ENCODE results near the gene CNN2. TPM values are rescaled to one million over a fixed set of nuclear protein-coding genes. Genes with fewer than 3 reads are reported as not detected.
A peak's percentile ranks its signal among the peaks of the same experiment; 100 is the strongest.

Gene CNN2
- total and polyA plus RNA-seq, 2 of the 13 experiments (the other 11 are each of a cell fraction or from before 2014, with no cell fraction given), result 63.6 to 70.0 TPM

- peak; percentile 33; the same call in 1 of the 2 replicates for TF ChIP-seq TFDP1 (CRISPR knock-in tag; IDR thresholded peaks at IDR 0.05; ENCODE audit: borderline replicate concordance)
- no peak for TF ChIP-seq ZNF317 (CRISPR knock-in tag; IDR thresholded peaks at IDR 0.05)
- TF ChIP-seq SCMH1 (CRISPR knock-in tag; IDR thresholded peaks at IDR 0.05; ENCODE audit: borderline replicate concordance), result no peak
- TF ChIP-seq CHD2 (IDR thresholded peaks at IDR 0.05; ENCODE audit: low read depth, low read length), result no peak
- peak; percentile 16; the same call in 1 of the 2 replicates for TF ChIP-seq STAG1 (CRISPR knock-in tag; IDR thresholded peaks at IDR 0.05)
- TF ChIP-seq PBX3 (CRISPR knock-in tag; IDR thresholded peaks at IDR 0.05; ENCODE audit: borderline replicate concordance), result no peak
- no peak for TF ChIP-seq NFE2L1 (CRISPR knock-in tag; IDR thresholded peaks at IDR 0.05; ENCODE audit: borderline replicate concordance)
- no peak for TF ChIP-seq ISX (CRISPR knock-in tag; conservative IDR thresholded peaks at IDR 0.05)
- TF ChIP-seq ZMAT5 (CRISPR knock-in tag; IDR thresholded peaks at IDR 0.05; ENCODE audit: borderline replicate concordance, low read depth), result no peak
- TF ChIP-seq SIN3B (IDR thresholded peaks at IDR 0.05; ENCODE audit: low read length), result no peak
- no peak for TF ChIP-seq ZNF737 (CRISPR knock-in tag; IDR thresholded peaks at IDR 0.05; ENCODE audit: borderline replicate concordance)
- peak; percentile 67 for TF ChIP-seq ZNF574 (CRISPR knock-in tag; IDR thresholded peaks at IDR 0.05)
- no peak for TF ChIP-seq MXD4 (CRISPR knock-in tag; IDR thresholded peaks at IDR 0.05)
- no peak for TF ChIP-seq SP1 (IDR thresholded peaks at IDR 0.05)
- TF ChIP-seq SP1 (CRISPR knock-in tag; IDR thresholded peaks at IDR 0.05), result no peak
- TF ChIP-seq ZBTB3 (CRISPR knock-in tag; IDR thresholded peaks at IDR 0.05; ENCODE audit: borderline replicate concordance, low read depth), result 0 out of 2 replicates have a peak, but pooled peaks have one; percentile 82
- no peak for TF ChIP-seq HNF4A (CRISPR knock-in tag; IDR thresholded peaks at IDR 0.05)
- no peak for TF ChIP-seq ATF1 (CRISPR knock-in tag; IDR thresholded peaks at IDR 0.05)
- peak; percentile 85 for TF ChIP-seq PCBP1 (IDR thresholded peaks at IDR 0.05; ENCODE audit: borderline replicate concordance, low read depth, low read length)
- TF ChIP-seq ARID2 (CRISPR knock-in tag; IDR thresholded peaks at IDR 0.05; ENCODE audit: borderline replicate concordance), result no peak
- TF ChIP-seq RNF219 (CRISPR knock-in tag; IDR thresholded peaks at IDR 0.05), result no peak
- TF ChIP-seq ZNF672 (CRISPR knock-in tag; IDR thresholded peaks at IDR 0.05), result no peak
- TF ChIP-seq KDM5B (CRISPR knock-in tag; IDR thresholded peaks at IDR 0.05; ENCODE audit: borderline replicate concordance), result no peak
- TF ChIP-seq PITX1 (CRISPR knock-in tag; IDR thresholded peaks at IDR 0.05), result no peak
- no peak; the same call in 1 of the 2 replicates for TF ChIP-seq MEF2D (CRISPR knock-in tag; IDR thresholded peaks at IDR 0.05)
Measured at GRCh38 chr19:1066251-1066747, 39.9 kb downstream of the CNN2 start (continued).

Measured in HepG2 (cell line).